Activated naive CD8-positive, alpha-beta T cell treated with anti-CD3 and anti-CD28 coated beads, Interleukin-2, amount 50 U/mL, for 24 hours (primary cell): Measurements from ENCODE around the gene ADSS1.
A peak's percentile ranks its signal among the peaks of the same experiment; 100 is the strongest.

Source experiments
- ATAC-seq: fragments of 150-1000 bp; cut with Tn5 transposase; one replicate; pipeline ENCODE4 v1.10.0; 2021
- DNase-seq: peaks from one replicate; pipeline ENCODE4 v3.0.0; 2021
- H3K27ac Mint-ChIP-seq: one replicate; pipeline ENCODE4 v1.8.0; 2021; ENCODE audit warnings: mild to moderate bottlenecking, mixed read lengths
- H3K27me3 Mint-ChIP-seq: one replicate; pipeline ENCODE4 v1.8.0; 2021; ENCODE audit warnings: mixed read lengths
- H3K36me3 Mint-ChIP-seq: one replicate; pipeline ENCODE4 v1.8.0; 2021; ENCODE audit warnings: low read depth, mixed read lengths
- H3K4me1 Mint-ChIP-seq: one replicate; pipeline ENCODE4 v1.8.0; 2021; ENCODE audit warnings: mixed read lengths
- H3K4me3 Mint-ChIP-seq: one replicate; pipeline ENCODE4 v1.8.0; 2021; ENCODE audit warnings: mild to moderate bottlenecking, moderate library complexity, mixed read lengths
- H3K9me3 Mint-ChIP-seq: one replicate; pipeline ENCODE4 v1.8.0; 2021; ENCODE audit warnings: mixed read lengths

The ADSS1 gene

GRCh38 chr14:104773505-104774452 is 49.8 kb downstream of the ADSS1 start:
- Mint-ChIP-seq H3K9me3 (no peaks in the 10 kb centered on the region), H3K27ac (no peak overlapping the region), H3K27me3 (no peaks in the 10 kb centered on the region), H3K4me1 (peaks cover 16% of the 10 kb centered on the region), H3K36me3 (peaks cover 28% of the 10 kb centered on the region), H3K4me3 (no peak overlapping the region)
- no peak for ATAC-seq
- no peak for DNase-seq

DNA sequence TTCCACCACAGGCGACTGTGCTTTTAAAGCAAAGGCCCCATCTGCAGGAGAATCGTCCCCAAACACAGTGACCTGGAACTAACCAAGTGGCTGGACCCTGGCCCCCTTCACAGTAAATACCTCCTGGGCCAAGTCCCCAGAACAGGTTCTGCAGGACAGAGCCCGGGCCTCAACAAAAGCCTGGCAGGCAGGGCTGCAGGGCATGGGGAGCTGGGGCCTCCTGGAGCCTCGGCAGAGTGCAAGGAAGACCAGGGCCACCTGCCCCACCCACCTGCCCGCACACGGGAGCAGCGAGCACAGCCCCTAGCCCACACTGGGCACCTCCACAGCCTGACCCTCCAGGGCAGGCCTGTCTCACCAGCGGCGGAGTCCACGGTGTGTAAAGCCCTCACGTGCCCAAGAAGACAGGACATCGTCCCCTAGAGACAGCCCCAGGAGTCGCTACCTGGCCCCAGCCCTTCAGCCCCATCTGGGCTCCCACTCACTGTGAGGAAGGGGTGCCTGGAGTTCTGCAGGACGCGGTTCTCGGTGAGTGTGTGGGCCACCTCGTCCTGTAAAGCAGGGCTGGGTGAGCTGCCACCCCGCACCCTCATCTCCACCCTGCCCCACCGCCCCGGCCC is 50.5 kb downstream of the ADSS1 start:
- Mint-ChIP-seq H3K4me3 (no peak overlapping the region), H3K36me3 (peaks cover 28% of the 10 kb centered on the region), H3K4me1 (peaks cover 8% of the 10 kb centered on the region), H3K27me3 (no peaks in the 10 kb centered on the region), H3K9me3 (no peaks in the 10 kb centered on the region), H3K27ac (no peak overlapping the region)
- ATAC-seq (no peak), DNase-seq (no peak)

DNA sequence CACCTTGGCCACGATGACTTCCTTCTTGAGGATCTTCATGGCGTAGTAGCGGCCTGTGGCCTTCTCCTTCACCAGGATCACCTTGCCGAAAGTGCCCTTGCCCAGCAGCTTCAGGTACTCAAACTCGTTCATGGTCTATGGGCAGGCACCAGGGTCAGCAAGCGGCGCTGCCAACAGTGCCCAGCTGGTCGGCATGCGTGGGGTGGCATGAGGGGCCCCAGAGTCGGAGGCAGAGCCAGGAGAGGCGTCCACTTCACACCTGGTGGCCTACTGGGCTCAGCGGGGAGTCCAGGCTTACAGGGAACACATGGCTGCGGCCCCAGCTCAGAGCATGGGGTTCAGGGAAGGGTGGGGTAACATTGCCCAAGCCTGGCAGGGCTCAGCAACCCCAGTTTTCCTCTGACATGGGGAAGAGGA is 51.1 kb downstream of the ADSS1 start:
- Mint-ChIP-seq H3K27ac (no peak overlapping the region), H3K4me3 (no peak overlapping the region), H3K9me3 (no peaks in the 10 kb centered on the region), H3K27me3 (no peaks in the 10 kb centered on the region), H3K4me1 (peaks cover 2% of the 10 kb centered on the region), H3K36me3 (peaks cover 28% of the 10 kb centered on the region)
- DNase-seq (no peak), ATAC-seq (no peak)

- no peak overlapping the region for H3K27ac Mint-ChIP-seq
- H3K27me3 Mint-ChIP-seq: no peaks in the 10 kb centered on the region
- H3K9me3 Mint-ChIP-seq: no peaks in the 10 kb centered on the region
- ATAC-seq (no peak), DNase-seq (no peak)
- peaks cover 18% of the 10 kb centered on the region for H3K36me3 Mint-ChIP-seq
- H3K4me1 Mint-ChIP-seq: no peaks in the 10 kb centered on the region
- no peak overlapping the region for H3K4me3 Mint-ChIP-seq
Measured at GRCh38 chr14:104776481-104776880, 52.5 kb downstream of the ADSS1 start.

- Mint-ChIP-seq H3K36me3 (peaks cover 11% of the 10 kb centered on the region), H3K9me3 (no peaks in the 10 kb centered on the region), H3K4me1 (no peaks in the 10 kb centered on the region), H3K27me3 (no peaks in the 10 kb centered on the region), H3K27ac (peak overlapping the region; percentile 22), H3K4me3 (no peak overlapping the region)
- DNase-seq: no peak
- ATAC-seq: no peak
Measured at GRCh38 chr14:104776961-104777807, 53.2 kb downstream of the ADSS1 start.

DNA sequence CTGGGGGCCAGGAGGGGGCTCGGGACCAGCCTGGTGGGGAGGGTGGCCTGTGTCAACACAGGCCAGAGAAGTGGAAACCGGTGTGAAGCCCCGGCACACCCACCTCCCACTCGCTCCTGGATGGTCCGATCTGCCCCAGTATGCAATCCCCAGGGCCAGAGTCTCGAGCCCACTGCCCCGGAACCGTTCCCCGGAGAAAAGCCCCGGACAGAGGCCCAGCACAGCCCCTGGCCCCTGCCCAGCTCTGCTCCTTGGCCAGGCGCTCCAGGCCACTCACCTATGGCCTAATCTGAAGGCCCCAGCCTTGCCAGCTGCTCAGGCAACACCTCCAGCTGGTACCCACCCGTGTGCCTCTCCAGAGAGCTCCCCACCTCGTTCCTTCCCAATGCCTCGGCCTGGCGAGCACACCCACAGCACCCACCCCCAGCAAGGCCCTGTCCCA is 53.8 kb downstream of the ADSS1 start:
- H3K36me3 Mint-ChIP-seq: peaks cover 5% of the 10 kb centered on the region
- no peak overlapping the region for H3K27ac Mint-ChIP-seq
- no peaks in the 10 kb centered on the region for H3K9me3 Mint-ChIP-seq
- DNase-seq: no peak
- no peaks in the 10 kb centered on the region for H3K4me1 Mint-ChIP-seq
- H3K4me3 Mint-ChIP-seq: no peak overlapping the region
- no peak for ATAC-seq
- no peaks in the 10 kb centered on the region for H3K27me3 Mint-ChIP-seq

GRCh38 chr14:104778694-104779331 is 54.8 kb downstream of the ADSS1 start:
- Mint-ChIP-seq H3K27me3 (no peaks in the 10 kb centered on the region), H3K4me3 (no peak overlapping the region), H3K9me3 (no peaks in the 10 kb centered on the region), H3K4me1 (no peaks in the 10 kb centered on the region), H3K27ac (no peak overlapping the region), H3K36me3 (peaks cover 4% of the 10 kb centered on the region)
- no peak for ATAC-seq
- no peak for DNase-seq

- DNase-seq (no peak), ATAC-seq (no peak)
- H3K36me3 Mint-ChIP-seq: peaks cover 4% of the 10 kb centered on the region
- no peak overlapping the region for H3K4me3 Mint-ChIP-seq
- no peaks in the 10 kb centered on the region for H3K9me3 Mint-ChIP-seq
- no peak overlapping the region for H3K27ac Mint-ChIP-seq
- H3K4me1 Mint-ChIP-seq: no peaks in the 10 kb centered on the region
- H3K27me3 Mint-ChIP-seq: no peaks in the 10 kb centered on the region
Measured at GRCh38 chr14:104779776-104780512, 55.9 kb downstream of the ADSS1 start.

GRCh38 chr14:104780513-104781030 is 56.5 kb downstream of the ADSS1 start:
- peaks cover 3% of the 10 kb centered on the region for H3K4me1 Mint-ChIP-seq
- H3K9me3 Mint-ChIP-seq: no peaks in the 10 kb centered on the region
- no peak overlapping the region for H3K27ac Mint-ChIP-seq
- H3K36me3 Mint-ChIP-seq: peaks cover 4% of the 10 kb centered on the region
- no peak for ATAC-seq
- H3K4me3 Mint-ChIP-seq: no peak overlapping the region
- no peaks in the 10 kb centered on the region for H3K27me3 Mint-ChIP-seq
- no peak for DNase-seq

GRCh38 chr14:104781271-104782077 is 57.4 kb downstream of the ADSS1 start:
- Mint-ChIP-seq H3K9me3 (no peaks in the 10 kb centered on the region), H3K4me1 (peaks cover 3% of the 10 kb centered on the region), H3K27me3 (no peaks in the 10 kb centered on the region), H3K4me3 (no peak overlapping the region), H3K36me3 (peaks cover 4% of the 10 kb centered on the region), H3K27ac (no peak overlapping the region)
- DNase-seq (no peak), ATAC-seq (no peak)

DNA sequence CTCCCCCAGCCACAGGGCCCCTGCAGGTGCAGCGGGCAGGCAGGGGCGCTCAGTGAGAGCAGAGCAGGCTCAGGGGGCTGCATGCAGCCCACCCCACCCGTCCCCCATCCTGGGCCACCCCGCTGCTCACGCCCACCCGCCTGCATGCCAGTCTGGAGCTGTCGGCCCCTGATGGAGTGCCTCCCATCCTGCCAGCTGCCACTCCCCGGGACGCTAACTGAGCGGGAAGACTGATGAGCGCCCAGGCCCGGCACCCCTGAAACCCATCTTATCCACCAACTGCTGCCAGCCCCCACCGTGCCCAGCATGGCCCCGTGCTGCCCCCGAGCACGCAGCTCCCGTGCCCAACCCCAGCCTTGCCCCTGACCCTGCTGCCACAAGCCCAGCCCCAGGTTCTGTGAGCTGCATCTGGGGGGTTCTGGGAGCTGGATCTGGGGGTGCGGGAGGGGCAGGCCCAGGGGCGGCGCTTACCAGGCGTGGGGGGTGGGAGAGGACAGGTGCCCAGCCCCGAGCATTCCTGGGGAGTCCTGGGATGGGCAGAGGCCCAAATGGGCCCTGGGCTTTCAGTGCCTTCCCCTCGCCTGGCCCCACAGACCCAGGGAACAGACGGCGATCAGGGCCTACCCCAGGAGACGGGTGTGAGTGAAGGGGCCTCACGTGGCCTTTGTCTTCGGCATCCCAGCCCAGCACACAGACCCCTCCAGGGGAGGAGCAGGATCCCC is 58.2 kb downstream of the ADSS1 start:
- no peaks in the 10 kb centered on the region for H3K27me3 Mint-ChIP-seq
- peaks cover 5% of the 10 kb centered on the region for H3K4me1 Mint-ChIP-seq
- no peak for ATAC-seq

GRCh38 chr14:104782808-104783139 is 58.7 kb downstream of the ADSS1 start:
- H3K9me3 Mint-ChIP-seq: no peaks in the 10 kb centered on the region
- peaks cover 8% of the 10 kb centered on the region for H3K4me1 Mint-ChIP-seq
- DNase-seq (no peak), ATAC-seq (no peak)
- no peak overlapping the region for H3K27ac Mint-ChIP-seq
- H3K27me3 Mint-ChIP-seq: no peaks in the 10 kb centered on the region
- H3K4me3 Mint-ChIP-seq: no peak overlapping the region
- no peaks in the 10 kb centered on the region for H3K36me3 Mint-ChIP-seq

More for the DNA sequence above, 58.2 kb downstream of the ADSS1 start:
- no peak overlapping the region for H3K27ac Mint-ChIP-seq
- no peak for DNase-seq
- H3K4me3 Mint-ChIP-seq: no peak overlapping the region
- no peaks in the 10 kb centered on the region for H3K36me3 Mint-ChIP-seq
- H3K9me3 Mint-ChIP-seq: no peaks in the 10 kb centered on the region
